ENCODE results near the gene ZNF385B. TPM values are rescaled to one million over a fixed set of nuclear protein-coding genes. Genes with fewer than 3 reads are reported as not detected.

The ZNF385B gene
- total RNA-seq, 4 donors from 2014 or later, result 1.6 to 7.4 (median 3.9) TPM; not detected in 1

DNA sequence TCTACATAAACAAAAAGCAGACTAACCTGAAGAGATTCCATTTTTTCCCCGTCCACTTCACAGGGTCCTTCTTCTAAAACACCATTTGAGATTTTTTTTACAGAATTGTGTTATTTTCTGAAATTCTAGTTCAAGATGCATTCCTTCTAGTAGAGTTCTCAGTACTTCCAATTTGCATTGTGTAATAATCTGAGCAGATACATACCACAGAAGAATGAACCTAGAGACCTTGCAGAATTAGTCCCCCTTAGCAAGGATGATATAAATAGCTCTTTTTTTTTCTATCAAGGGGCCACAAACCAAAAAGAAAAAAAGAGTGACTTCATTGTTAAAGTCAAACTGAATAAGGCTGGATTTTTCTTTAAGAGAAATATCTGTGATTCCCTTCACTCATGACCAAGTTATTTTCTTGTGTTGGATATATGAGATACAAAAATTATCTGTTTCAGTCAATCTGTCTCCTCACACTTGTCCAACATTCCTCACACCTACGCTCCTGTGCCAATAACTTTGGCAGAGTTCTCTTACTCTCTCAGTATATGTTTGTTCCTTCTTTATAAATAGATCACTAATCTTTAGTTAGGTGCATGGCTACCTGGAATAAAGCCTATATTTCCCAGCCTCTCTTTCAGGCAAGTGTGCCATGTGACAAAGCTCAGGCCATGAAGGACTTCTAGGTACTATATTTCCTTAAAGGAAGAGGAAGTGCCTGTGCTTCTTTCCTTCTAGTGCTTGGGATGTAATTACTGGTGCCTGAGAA lies 183.5 kb downstream of the ZNF385B start:
- Histone ChIP-seq H3K4me3 (no peak overlapping the region), H3K9me3 (no peaks in the 10 kb centered on the region), H3K27ac (no peak overlapping the region), H3K36me3 (no peaks in the 10 kb centered on the region), H3K4me1 (no peaks in the 10 kb centered on the region), H3K27me3 (no peaks in the 10 kb centered on the region)
- no peak for DNase-seq
- no peak for TF ChIP-seq POLR2A (IDR thresholded peaks at IDR 0.05)
- TF ChIP-seq, protein P1, sequence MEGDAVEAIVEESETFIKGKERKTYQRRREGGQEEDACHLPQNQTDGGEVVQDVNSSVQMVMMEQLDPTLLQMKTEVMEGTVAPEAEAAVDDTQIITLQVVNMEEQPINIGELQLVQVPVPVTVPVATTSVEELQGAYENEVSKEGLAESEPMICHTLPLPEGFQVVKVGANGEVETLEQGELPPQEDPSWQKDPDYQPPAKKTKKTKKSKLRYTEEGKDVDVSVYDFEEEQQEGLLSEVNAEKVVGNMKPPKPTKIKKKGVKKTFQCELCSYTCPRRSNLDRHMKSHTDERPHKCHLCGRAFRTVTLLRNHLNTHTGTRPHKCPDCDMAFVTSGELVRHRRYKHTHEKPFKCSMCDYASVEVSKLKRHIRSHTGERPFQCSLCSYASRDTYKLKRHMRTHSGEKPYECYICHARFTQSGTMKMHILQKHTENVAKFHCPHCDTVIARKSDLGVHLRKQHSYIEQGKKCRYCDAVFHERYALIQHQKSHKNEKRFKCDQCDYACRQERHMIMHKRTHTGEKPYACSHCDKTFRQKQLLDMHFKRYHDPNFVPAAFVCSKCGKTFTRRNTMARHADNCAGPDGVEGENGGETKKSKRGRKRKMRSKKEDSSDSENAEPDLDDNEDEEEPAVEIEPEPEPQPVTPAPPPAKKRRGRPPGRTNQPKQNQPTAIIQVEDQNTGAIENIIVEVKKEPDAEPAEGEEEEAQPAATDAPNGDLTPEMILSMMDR (IDR thresholded peaks at IDR 0.05), result no peak

DNA sequence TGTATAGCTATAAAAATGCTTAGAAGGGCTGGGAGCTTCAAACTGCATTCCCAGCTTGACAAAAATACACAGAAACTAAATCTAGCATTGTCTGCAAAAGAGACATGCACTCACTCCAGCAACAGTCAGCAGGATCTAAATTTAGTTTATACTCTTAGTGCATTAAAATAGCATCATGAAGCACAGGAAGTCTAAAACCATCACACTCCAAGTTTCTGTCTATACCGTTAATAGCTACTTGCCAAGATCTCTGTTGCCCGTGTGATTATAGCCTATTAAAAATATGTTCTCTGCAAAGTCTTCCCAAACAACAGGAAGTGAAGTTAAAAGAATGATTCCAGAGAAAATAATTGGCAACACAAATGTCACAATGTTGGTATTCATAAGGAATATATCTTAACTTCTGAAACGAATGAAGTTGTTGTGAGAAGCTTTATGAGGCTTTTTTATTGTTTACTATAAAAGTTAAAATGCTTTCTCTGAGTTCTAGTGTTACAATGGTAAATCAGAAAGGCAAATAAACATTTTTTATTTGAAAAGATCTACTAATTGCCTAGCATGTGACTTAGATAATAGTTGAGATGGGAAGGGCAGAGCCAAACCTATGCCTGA lies 184.2 kb downstream of the ZNF385B start:
- Histone ChIP-seq H3K9me3 (no peaks in the 10 kb centered on the region), H3K27ac (no peak overlapping the region), H3K4me1 (no peaks in the 10 kb centered on the region), H3K4me3 (no peak overlapping the region), H3K27me3 (no peaks in the 10 kb centered on the region), H3K36me3 (no peaks in the 10 kb centered on the region)
- DNase-seq, result no peak
- no peak for TF ChIP-seq POLR2A (IDR thresholded peaks at IDR 0.05)
- TF ChIP-seq, protein P1 (IDR thresholded peaks at IDR 0.05), result no peak

DNA sequence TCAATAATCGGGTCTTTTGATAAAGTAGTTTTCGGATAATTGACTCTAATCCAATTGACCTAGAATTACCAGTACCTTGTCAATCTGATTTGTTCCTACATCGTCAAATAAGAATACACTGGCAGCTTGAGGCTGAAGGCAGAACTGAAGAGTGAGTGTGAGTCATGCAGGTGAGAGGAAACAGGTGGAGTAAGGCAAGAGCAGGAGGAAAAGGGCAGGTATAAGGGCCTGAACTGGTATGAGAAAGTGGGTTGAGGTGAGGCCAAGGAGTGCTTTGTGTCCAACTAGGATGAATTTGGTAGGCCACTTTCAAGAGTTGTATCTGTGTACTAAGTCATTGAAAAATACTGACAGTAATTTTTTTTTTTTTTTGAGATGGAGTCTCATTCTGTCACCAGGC lies 186.0 kb downstream of the ZNF385B start:
- H3K27me3 ChIP-seq, result no peaks in the 10 kb centered on the region
- H3K9me3 ChIP-seq, result no peaks in the 10 kb centered on the region
- no peak for DNase-seq

GRCh38 chr2:179671043-179671981 lies 190.1 kb downstream of the ZNF385B start:
- Histone ChIP-seq H3K27me3 (no peaks in the 10 kb centered on the region), H3K4me3 (no peak overlapping the region), H3K4me1 (no peaks in the 10 kb centered on the region), H3K9me3 (no peaks in the 10 kb centered on the region), H3K36me3 (no peaks in the 10 kb centered on the region), H3K27ac (no peak overlapping the region)
- no peak for TF ChIP-seq POLR2A (IDR thresholded peaks at IDR 0.05)
- TF ChIP-seq, protein P1 (IDR thresholded peaks at IDR 0.05), result no peak
- DNase-seq, result no peak

More for the DNA sequence above, 186.0 kb downstream of the ZNF385B start:
- Histone ChIP-seq H3K4me1 (no peaks in the 10 kb centered on the region), H3K27ac (no peak overlapping the region), H3K36me3 (no peaks in the 10 kb centered on the region), H3K4me3 (no peak overlapping the region)
- TF ChIP-seq POLR2A (IDR thresholded peaks at IDR 0.05), result no peak

GRCh38 chr2:179669196-179669595 lies 192.2 kb downstream of the ZNF385B start:
- Histone ChIP-seq H3K4me1 (no peaks in the 10 kb centered on the region), H3K36me3 (no peaks in the 10 kb centered on the region), H3K4me3 (no peak overlapping the region), H3K27me3 (no peaks in the 10 kb centered on the region), H3K27ac (no peak overlapping the region), H3K9me3 (no peaks in the 10 kb centered on the region)
- TF ChIP-seq, protein P1 (IDR thresholded peaks at IDR 0.05), result no peak
- DNase-seq, result no peak

All from Peyer's patch (tissue), 4 donors.